Measurements from ENCODE around the gene COX4I1.
A peak's percentile ranks its signal among the peaks of the same experiment; 100 is the strongest.

The COX4I1 gene

DNA sequence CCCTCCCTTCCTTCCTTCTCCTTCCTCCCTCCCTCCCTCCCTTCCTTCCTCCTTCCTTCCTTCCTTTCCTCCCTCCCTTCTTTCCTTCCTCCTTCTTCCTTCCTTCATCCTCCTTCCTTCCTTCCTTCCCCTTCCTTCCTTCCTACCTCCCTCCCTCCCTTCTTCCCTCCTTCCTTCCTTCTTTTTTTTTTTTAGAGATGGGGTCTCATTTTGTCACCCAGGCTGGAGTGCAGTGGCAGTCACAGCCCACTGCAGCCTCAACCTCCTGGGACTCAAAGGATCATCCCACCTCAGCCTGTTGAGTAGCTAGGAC, 44.6 kb downstream of the COX4I1 start:
- no peak for DNase-seq

DNA sequence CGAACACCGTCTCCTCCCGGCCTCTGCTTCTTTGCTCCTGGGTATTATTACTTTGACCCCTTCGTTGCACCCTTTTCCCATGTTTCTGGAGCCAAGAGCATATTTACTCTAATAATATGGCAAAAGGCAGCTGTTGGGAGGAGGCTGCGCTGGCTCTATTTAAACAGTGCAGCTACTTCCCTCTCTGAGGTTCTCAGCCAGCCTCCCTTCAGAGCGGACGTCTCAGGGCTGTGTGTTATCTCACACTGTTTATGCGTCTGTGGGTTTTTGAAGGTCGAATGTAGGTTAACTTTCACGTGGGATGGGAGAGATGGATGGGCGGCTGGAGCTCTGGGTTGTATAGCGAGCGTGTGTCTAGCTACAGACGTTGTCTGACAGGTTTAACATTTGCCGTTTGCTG, 45.3 kb downstream of the COX4I1 start:
- no peak for DNase-seq

DNA sequence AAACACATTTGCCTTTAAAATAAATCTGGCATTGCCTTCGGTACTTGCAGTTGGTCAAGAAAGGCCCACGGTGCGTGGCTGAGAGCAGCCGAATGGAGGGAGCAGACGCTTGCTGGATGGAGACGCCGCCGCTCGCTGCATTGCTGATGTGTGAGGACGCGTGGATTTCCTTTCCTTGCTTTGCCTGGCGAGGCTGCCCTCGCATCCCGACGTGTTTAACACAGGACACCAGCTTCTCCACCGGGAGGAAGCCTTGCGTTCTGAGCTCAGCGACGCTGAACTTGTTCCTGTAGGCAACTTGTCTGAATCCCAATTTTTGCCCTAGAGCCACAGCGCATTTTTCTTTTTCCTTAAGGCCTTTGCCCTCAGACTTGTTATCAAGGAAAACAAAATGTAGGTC, 45.8 kb downstream of the COX4I1 start:
- no peak for DNase-seq

DNA sequence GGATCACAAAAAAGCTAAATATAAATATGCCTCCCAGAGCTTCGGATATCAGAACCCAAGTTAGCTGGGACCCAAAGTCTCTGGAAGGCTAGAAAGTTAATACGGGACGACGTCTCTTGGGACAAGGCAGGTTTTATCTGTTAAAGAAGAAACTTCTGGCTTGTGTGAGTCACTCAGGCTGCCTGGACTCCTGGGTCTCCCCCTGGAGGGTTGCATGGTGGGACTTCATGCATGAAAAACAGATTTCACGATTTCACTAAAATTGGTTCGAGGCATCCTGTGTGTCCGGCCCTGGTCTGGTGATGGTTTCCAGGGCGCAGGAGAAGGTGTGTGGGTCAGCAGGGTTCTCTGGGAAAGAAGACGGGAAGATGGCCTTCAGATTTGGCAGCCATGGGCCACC, 47.0 kb downstream of the COX4I1 start:
- no peak for DNase-seq

DNA sequence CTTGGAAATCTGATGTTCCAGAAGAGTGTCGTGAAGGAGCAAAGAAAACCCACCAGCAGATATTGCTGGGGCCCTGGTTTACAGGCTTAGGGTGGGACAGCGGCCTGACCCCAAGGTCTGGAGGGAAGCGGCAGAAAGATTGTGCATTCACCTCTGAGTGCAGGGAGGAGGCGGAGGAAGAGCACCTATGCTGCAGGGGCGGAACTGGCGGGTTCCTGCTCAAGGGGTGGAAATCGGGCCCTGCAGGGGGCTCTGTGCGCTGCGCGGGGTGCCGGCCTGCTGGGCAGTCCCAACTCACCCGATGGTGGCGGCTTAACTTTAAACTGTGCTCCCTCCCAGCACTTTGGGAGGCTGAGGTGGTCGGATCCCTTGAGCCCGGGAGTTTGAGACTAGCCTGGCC, 47.5 kb downstream of the COX4I1 start:
- no peak for DNase-seq

DNA sequence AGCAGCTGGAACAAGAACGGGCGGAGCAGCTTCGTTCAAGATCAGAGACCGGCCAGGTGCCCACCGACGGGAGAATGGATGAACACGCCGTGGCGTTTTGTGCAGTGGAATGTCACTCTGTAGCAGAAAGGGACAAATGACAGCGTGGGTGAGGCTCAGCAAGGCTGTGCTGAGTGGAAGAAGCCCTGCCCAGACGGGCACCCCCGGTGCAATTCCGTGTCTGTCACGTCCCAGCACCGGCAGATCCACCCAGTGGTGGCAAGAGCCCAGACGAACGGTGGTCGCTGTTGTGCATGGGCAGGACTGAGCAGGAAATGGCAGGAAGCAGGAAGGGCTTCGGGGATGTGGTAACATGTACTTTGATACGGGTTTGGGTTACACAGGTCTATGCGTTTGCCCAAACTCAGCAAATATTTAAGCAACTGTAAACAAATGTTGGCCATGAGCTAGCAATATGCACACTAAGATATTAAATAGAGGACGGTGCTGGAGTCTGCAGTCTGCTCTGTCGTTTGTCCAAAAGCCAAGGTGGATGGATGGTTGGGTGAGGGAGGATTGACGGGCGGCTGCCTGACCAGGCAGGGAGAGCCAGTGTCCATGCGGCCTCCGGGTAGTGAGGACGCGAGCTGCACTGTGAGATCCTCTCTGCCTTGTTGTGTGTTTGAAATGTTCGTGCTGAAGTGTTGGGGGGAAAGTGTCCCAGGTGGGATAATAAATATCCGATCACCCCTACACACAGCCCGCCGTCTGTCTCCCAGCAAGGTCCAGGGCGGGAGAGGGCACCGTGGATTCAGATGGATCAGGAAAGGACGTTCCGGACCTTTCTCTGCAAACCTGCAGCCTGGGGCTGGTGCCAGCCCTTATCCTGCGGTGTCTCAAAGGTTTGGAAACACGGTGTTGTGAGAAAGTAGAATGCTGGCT, 48.4 kb downstream of the COX4I1 start:
- no peak for DNase-seq

DNA sequence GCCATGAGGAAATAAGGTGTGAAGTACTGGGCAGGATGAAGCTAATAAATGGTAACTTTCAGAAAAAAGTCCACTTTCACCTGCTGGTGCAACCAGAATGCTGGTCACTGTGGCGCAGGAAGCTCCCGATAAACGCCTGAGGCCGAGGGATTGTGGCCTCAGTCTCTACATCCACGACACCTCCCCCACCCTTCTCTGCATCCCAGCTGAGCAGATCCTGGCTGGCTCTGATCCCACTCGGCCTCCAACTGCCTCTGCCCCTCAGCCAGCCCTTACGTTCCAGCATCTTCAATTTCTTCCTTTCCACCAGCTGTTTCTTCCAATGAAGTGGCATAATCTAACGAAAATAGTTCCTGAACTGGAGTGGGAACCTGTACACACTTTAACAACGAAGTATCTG, 49.5 kb downstream of the COX4I1 start:
- DNase-seq, result peak; percentile 50

DNA sequence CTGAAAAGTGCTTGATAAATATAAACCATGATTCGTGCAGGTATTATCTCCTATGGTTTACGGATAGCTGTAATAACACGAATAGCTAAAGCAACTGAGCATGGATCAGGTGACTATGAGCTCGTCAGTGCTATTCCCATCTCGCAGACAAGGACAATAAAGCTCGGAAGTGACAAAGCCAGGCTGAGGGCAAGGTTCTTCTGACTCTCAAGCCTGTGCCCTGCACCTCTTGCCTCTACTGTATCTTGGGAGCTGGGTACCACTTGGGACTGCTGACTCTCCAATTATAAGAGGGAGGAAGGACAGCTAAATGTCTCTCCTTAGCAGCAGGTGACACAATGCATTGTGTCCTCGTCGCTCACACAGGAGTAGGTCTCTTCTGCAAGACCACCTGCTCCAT, 49.9 kb downstream of the COX4I1 start:
- DNase-seq, result no peak

DNA sequence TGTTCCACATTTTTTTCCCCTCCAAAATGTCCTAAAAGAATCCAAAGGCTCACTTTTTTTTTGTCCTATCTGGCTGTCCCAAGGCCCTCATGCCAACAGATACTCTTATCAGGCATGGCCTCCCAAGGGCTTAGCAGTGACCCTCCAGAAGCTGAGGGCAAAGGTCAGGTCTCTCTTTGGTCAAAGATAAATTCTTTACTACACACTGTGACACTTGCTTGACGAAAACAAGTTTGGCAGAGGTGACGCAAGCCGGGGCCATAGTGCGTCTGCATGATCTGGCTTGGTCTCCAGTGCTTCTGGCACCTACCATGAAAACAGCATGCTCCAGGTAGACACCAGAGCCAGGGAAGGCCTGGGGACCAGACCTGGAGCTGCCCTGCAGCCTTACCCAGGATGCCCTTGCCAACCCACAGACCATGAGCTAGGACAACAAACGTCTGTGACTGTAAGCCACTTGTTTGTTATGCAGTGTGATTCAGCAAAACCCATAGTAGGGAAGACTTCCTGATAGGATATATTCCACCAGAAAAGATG, 50.9 kb downstream of the COX4I1 start:
- no peak for DNase-seq

DNA sequence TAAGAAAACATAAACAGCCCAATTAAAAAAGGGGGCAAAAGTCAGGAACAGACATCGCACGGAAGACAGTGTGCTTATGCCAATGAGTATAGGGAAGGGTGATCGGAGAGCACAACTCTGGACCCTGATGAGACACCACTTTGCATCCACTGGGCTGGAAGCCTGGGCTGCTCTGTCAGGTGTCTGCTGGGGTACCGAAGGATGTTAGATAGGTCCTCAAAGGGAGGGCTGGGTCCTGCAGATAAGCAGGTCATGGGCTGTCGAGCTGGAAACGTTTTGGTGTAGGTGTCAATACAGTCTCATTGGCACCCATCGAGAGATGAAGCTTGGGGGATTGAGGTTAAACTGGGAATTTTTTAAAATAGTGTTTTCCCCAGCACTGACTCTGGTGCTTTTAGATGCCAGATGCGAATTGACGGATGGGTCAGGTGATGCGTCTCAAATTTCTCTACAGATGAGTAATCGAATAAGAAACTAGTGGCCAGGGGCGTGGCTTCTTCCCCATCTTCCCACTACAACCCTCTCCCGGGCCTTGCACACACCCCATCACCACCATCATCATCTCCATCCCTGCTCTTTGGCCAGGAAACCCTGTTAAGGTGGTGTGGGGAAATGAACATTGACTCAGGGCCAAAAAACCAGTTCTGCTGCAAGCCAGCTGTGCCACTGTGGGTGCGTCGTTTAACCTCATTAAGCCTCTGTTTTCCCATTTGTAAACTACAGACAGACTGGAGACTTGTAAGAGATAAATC, 51.7 kb downstream of the COX4I1 start:
- peak; percentile 72 for DNase-seq

DNA sequence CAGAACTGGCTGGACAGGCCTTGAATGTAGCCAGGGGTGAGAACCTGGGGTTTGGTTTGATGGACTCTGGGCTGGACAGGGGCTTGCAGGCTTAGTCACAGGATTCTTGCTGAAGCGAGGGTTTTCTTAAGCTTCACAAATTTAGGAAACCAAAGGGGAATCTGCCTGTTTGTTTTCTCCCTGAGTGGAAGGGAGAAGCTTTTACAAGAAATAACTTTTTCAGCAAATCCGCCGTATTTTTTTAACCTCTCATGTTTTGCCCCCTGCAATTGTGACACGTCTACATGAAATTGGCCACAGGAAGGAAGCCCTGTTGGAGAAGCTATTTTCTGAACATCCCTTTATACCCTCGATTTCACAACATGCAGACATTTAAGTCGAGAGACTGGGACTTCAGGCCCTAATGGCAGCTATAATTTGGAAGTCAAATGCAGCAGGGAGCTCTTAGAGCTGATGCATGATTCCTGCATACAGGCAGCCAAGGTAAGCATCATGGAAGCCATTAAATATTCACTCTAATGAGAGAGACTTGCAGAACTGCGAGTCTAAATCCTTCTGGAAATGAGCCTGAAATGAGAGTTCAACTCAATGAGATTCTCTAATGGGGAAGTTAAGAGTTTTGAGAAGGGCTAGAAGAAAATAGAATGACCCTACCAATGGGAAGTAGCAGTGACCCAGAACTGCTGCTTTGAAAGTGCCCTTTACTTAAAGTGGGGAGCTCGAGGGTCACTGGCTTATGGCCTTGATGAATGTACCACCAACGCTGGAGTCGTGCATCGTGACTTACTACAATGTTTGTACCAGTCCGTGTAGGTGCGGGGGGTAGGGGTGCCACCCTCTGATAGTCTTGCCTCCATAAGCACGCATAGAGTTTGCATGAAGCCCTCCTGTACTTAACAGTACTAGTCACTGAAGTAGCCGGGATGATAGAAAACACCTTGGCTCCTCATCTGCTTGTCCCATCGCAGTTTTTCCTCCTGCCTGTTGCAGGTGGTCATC, 54.4 kb downstream of the COX4I1 start:
- DNase-seq, result no peak

DNA sequence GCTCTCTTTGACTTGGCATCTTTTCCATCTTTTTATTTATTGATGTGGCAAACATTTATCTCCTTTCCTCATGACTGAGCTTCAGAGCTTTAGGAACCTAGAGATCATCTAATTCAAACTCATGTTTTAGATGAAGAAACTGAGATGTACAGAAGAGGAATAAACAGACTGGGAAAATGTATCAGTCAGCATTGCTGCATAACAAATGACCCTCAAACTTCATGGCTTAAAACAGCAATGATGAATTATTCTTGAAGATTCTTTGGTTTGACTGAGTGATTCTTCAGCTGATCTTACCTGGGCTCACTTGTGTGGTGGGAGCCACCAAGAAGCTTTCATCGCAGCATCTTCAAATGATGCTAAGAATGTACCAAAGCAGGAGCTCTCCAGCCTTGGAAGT, 55.4 kb downstream of the COX4I1 start:
- no peak for DNase-seq

DNA sequence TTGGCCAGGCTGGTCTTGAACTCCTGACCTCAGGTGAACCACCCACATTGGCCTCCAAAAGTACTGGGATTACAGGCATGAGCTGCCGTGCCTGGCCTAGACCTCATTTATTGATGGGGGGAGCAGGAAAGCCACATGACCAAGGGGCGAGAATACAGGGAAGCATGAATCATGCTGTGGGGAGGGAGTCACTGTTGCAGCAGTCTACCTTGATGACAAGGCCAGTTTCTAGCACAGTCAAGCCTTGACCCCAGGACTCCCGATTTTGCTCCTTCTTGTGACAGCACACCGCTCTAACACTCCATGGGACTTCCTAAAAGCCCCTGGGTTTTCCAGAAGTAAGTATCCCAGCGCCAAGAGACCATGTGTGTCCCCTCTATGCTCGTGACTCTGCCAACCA, 56.6 kb downstream of the COX4I1 start:
- no peak for DNase-seq

DNA sequence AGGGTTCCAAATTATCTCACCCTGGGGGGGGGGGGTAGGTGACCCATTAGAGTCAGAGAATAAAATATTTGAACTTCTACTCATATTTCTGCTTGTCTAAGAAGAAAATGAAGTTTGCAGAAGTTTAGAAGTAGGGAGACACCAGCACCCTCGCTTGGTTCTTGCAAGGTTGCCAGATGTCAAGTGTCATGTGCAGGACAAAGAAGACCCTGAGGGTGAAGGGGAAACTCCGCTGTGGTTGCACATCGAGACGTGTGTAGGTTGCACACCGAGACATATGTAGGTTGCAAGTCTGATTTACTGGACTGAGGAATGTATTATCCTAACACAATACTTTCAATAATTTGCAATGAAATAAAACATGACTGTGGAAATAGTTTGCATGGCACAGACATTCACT, 57.1 kb downstream of the COX4I1 start:
- no peak for DNase-seq

Measured in NCI-H2171 treated with DMSO at 0.1 percent for 48 hours (cell line).